Esophagus muscularis mucosa (tissue), 4 donors: ENCODE measurements around the gene RPL18. TPM values are rescaled to one million over a fixed set of nuclear protein-coding genes. Genes with fewer than 3 reads are reported as not detected.
A peak's percentile ranks its signal among the peaks of the same experiment; 100 is the strongest.

Source experiments
- DNase-seq: peaks from one replicate; pipeline ENCODE4 v3.0.0-alpha.2; 2017; ENCODE audit errors: extremely low spot score
- H3K27ac ChIP-seq, 4 donors: fragments of 200-600 bp; sonication (generic); replicated peaks in 1 of 4; 1 replicate in 3 of 4; 2 replicates in 1 of 4; pipeline ENCODE4 v1.5.1; 2016 to 2019; ENCODE audit warnings: mild to moderate bottlenecking in 1 of 4
- H3K27me3 ChIP-seq, 4 donors: fragments of 200-600 bp; sonication (generic); one replicate each; pipeline versions ENCODE4 v1.5.1 to v1.6.0; 2016 to 2019
- H3K36me3 ChIP-seq, 4 donors: fragments of 200-600 bp; sonication (generic); one replicate each; pipeline ENCODE4 v1.5.1; 2016 to 2019
- H3K4me1 ChIP-seq, 4 donors: fragments of 200-600 bp; sonication (generic); one replicate each; pipeline ENCODE4 v1.5.1; 2016 to 2019
- H3K4me3 ChIP-seq, 4 donors: fragments of 200-600 bp; sonication (generic); 1 replicate in 2 of 4; 2 replicates in 2 of 4; pipeline ENCODE4 v1.5.1; 2016 to 2019; ENCODE audit warnings: mild to moderate bottlenecking in 4 of 4, moderate library complexity in 1 of 4
- H3K9me3 ChIP-seq, 4 donors: fragments of 200-600 bp; sonication (generic); 1 replicate in 3 of 4; 2 replicates in 1 of 4; pipeline ENCODE4 v1.5.1; 2016 to 2019
- EP300 ChIP-seq: sonication (generic); formaldehyde crosslinking; IDR thresholded peaks from one replicate; pipeline ENCODE4 v1.6.1; 2017; ENCODE audit warnings: antibody characterized with exemption
- POLR2A ChIP-seq: fragments of 450-650 bp; IDR thresholded peaks from one replicate; pipeline ENCODE4 v1.6.1; 2017; ENCODE audit warnings: antibody characterized with exemption, moderate library complexity, mild to moderate bottlenecking, low read depth
- POLR2AphosphoS5 ChIP-seq, 2 donors: sonication (generic); formaldehyde crosslinking; IDR thresholded peaks; one replicate each; pipeline ENCODE4 v1.6.1; 2017; ENCODE audit warnings: antibody characterized with exemption in 2 of 2
- WGBS: methylation state at CpG from one replicate; pipeline ENCODE4 v1.1.5; 2018; 5-methylcytosine and 5-hydroxymethylcytosine counted together
- intact Hi-C: fragments of 100-400 bp; cut with DNase I; formaldehyde crosslinking; loops from one replicate; pipeline ENCODE4 v1.15.1; 2023
- total RNA-seq, 4 donors: library from RNA; depleted of rRNA; stranded (reverse); fragments of >200 nt; gene quantifications; one replicate each; pipeline versions ENCODE4 v1.1.0 to v1.2.1, GENCODE V29; 2016
- TF ChIP-seq, protein P1 (sequence below), 3 experiments: fragments of 200-600 bp in 2 of 3; fragments of 450-650 bp in 1 of 3; sonication (generic) in 2 of 3; IDR thresholded peaks; one replicate each; pipeline ENCODE4 v1.5.1; 2017 to 2019; ENCODE audit warnings: antibody characterized with exemption in 3 of 3, mild to moderate bottlenecking in 2 of 3, moderate library complexity in 1 of 3

The RPL18 gene
- total RNA-seq, 4 donors from 2014 or later, result 1,298 to 2,105 (median 1,742) TPM

DNA sequence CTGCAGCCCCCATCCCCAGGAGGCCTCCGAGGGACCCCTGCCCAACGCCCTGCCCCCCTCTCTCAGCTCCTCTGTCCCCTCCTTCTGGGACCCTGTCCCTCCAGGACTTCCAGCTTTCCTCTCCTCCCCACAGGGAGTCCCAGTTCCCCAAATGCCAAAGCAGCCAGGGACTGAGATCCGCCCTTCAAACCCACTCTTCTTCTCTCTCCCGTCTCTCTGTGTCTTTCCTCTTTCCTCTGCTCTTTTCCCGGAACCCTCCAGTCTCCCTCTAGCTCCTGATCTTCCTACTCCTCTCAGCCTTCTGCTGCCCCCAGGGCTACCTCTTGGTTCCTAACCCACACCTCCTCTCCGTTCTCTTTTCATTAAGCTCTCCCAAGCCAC, 26.6 kb upstream of the RPL18 start:
- intact Hi-C loops, result loop anchor here (10.0 kb wide), 2 partner anchors 149 to 199 kb away; no protein-coding TSS in a partner anchor
- DNase-seq, result no peak
- 0% methylated on average over 6 of the region's 6 CpGs for WGBS
- Histone ChIP-seq H3K4me1 (peaks cover 17 to 29% (median 26%) of the 10 kb centered on the region in 4 donors), H3K27me3 (no peaks in the 10 kb centered on the region), H3K9me3 (no peaks in the 10 kb centered on the region), H3K36me3 (no peaks in the 10 kb centered on the region), H3K27ac (peak overlapping the region; percentile 89 to 94 (median 91)), H3K4me3 (peak overlapping the region; percentile 63 to 73 (median 67))
- TF ChIP-seq POLR2A (no peak), POLR2AphosphoS5 (IDR thresholded peaks at IDR 0.05) (no peak), EP300 (no peak)
- TF ChIP-seq, protein P1, sequence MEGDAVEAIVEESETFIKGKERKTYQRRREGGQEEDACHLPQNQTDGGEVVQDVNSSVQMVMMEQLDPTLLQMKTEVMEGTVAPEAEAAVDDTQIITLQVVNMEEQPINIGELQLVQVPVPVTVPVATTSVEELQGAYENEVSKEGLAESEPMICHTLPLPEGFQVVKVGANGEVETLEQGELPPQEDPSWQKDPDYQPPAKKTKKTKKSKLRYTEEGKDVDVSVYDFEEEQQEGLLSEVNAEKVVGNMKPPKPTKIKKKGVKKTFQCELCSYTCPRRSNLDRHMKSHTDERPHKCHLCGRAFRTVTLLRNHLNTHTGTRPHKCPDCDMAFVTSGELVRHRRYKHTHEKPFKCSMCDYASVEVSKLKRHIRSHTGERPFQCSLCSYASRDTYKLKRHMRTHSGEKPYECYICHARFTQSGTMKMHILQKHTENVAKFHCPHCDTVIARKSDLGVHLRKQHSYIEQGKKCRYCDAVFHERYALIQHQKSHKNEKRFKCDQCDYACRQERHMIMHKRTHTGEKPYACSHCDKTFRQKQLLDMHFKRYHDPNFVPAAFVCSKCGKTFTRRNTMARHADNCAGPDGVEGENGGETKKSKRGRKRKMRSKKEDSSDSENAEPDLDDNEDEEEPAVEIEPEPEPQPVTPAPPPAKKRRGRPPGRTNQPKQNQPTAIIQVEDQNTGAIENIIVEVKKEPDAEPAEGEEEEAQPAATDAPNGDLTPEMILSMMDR (IDR thresholded peaks at IDR 0.05), result no peak

GRCh38 chr19:48644839-48645619, 26.1 kb upstream of the RPL18 start:
- TF ChIP-seq, protein P1 (IDR thresholded peaks at IDR 0.05), result peak in 1 of 3 experiments; percentile 4
- no peak for TF ChIP-seq EP300
- peak; percentile 38 to 74 for TF ChIP-seq POLR2AphosphoS5 (IDR thresholded peaks at IDR 0.05)
- TF ChIP-seq POLR2A, result no peak

GRCh38 chr19:48644355-48644754, 25.4 kb upstream of the RPL18 start:
- TF ChIP-seq EP300, result no peak
- TF ChIP-seq, protein P1 (IDR thresholded peaks at IDR 0.05), result no peak
- no peak for TF ChIP-seq POLR2AphosphoS5 (IDR thresholded peaks at IDR 0.05)
- TF ChIP-seq POLR2A, result no peak
- Histone ChIP-seq H3K27me3 (no peaks in the 10 kb centered on the region), H3K27ac (peak overlapping the region in 2 of 4 donors; percentile 89 to 94), H3K4me3 (peak overlapping the region; percentile 63 to 73 (median 67)), H3K36me3 (no peaks in the 10 kb centered on the region), H3K4me1 (peaks cover 17 to 29% (median 28%) of the 10 kb centered on the region in 4 donors), H3K9me3 (no peaks in the 10 kb centered on the region)
- 80% methylated on average over 4 of the region's 4 CpGs for WGBS
- intact Hi-C loops, result loop anchor here (10.0 kb wide), 2 partner anchors 150 to 200 kb away; no protein-coding TSS in a partner anchor
- no peak for DNase-seq

More at GRCh38 chr19:48644839-48645619, 26.1 kb upstream of the RPL18 start:
- WGBS, result 0% methylated on average over 20 of the region's 25 CpGs
- H3K9me3 ChIP-seq, result no peaks in the 10 kb centered on the region
- H3K27ac ChIP-seq, result peak overlapping the region; percentile 89 to 94 (median 91)
- peaks cover 17 to 29% (median 26%) of the 10 kb centered on the region in 4 donors for H3K4me1 ChIP-seq
- intact Hi-C loops, result loop anchor here (10.0 kb wide), 2 partner anchors 150 to 200 kb away; no protein-coding TSS in a partner anchor
- no peaks in the 10 kb centered on the region for H3K27me3 ChIP-seq
- DNase-seq, result no peak
- peak overlapping the region; percentile 63 to 73 (median 67) for H3K4me3 ChIP-seq
- H3K36me3 ChIP-seq, result no peaks in the 10 kb centered on the region

GRCh38 chr19:48642862-48643261, 23.9 kb upstream of the RPL18 start:
- Histone ChIP-seq H3K27me3 (no peaks in the 10 kb centered on the region), H3K27ac (no peak overlapping the region), H3K4me3 (no peak overlapping the region), H3K36me3 (no peaks in the 10 kb centered on the region), H3K4me1 (peaks cover 23 to 43% (median 38%) of the 10 kb centered on the region in 4 donors), H3K9me3 (no peaks in the 10 kb centered on the region)
- DNase-seq, result no peak
- 94% methylated on average over 5 of the region's 5 CpGs for WGBS
- TF ChIP-seq EP300 (no peak), POLR2AphosphoS5 (IDR thresholded peaks at IDR 0.05) (no peak), POLR2A (no peak)
- TF ChIP-seq, protein P1 (IDR thresholded peaks at IDR 0.05), result no peak
- intact Hi-C loops, result loop anchor here (10.0 kb wide), 2 partner anchors 152 to 202 kb away; no protein-coding TSS in a partner anchor
